HepG2 (cell line): ENCODE results near the gene GYG1. TPM values are rescaled to one million over a fixed set of nuclear protein-coding genes. Genes with fewer than 3 reads are reported as not detected.

Experiments
- ATAC-seq: fragments of 200-7000 bp; cut with Tn5 transposase; 3 replicates; pipeline ENCODE4 v1.9.1; 2020; ENCODE audit warnings: mild to moderate bottlenecking, moderate library complexity
- BruUV-seq: library from RNA; stranded (reverse); fragments of 400-500 nt; replicated peaks from 2 replicates; lab custom pipeline; 2021; lab: Mats Ljungman, UMichigan
- CTCF ChIA-PET: fragments of 300-600 bp; formaldehyde crosslinking; extraction: SDS; loops from one replicate; lab custom pipeline; 2021; ENCODE audit warnings: low total read pairs, inconsistent platforms, low intra/inter-chr PET ratio; lab: Yijun Ruan, JAX
- POLR2A ChIA-PET: fragments of 350-600 bp; sonication (Branson Sonifier 250); formaldehyde crosslinking; loops from one replicate; lab custom pipeline; 2020; ENCODE audit warnings: antibody characterized with exemption, inconsistent platforms; lab: Yijun Ruan, JAX
- DNase-seq: peaks from one replicate; pipeline ENCODE4 v3.0.0-alpha.2; 2015; ENCODE audit warnings: low spot score
- FAIRE-seq: peaks from 3 replicates; lab custom pipeline; 2011; peaks lifted over from hg19 to GRCh38; lab: Jason Lieb, UNC
- H2AFZ ChIP-seq: one replicate; pipeline ENCODE4 v1.6.1; 2011; ENCODE audit warnings: low read length, inconsistent platforms
- H3K27ac ChIP-seq: fragments of 300-600 bp; 3 replicates; pipeline ENCODE4 v1.8.0; 2011; ENCODE audit warnings: mixed run types, mild to moderate bottlenecking, mixed read lengths, low read length, inconsistent platforms; ENCODE audit not compliant: insufficient read depth; ENCODE audit errors: extremely low read length
- H3K27me3 ChIP-seq, 2 experiments: fragments of 200-600 bp in 1 of 2; 2 replicates in 1 of 2; 3 replicates in 1 of 2; pipeline versions ENCODE4 v1.6.0 to v1.8.0; 2011; ENCODE audit warnings: low read length in 2 of 2, mild to moderate bottlenecking in 2 of 2, moderate library complexity in 2 of 2, inconsistent platforms in 1 of 2; ENCODE audit not compliant: insufficient read depth in 2 of 2, control insufficient read depth in 1 of 2
- H3K36me3 ChIP-seq, 2 experiments: fragments of 200-600 bp in 1 of 2; replicated peaks in 1 of 2; 2 replicates in 1 of 2; 3 replicates in 1 of 2; pipeline versions ENCODE4 v1.5.1 to v1.8.0; 2011; ENCODE audit warnings: low read length in 2 of 2, inconsistent platforms in 1 of 2; ENCODE audit not compliant: insufficient read depth in 2 of 2, control insufficient read depth in 1 of 2
- H3K4me1 ChIP-seq: 2 replicates; pipeline ENCODE4 v1.5.1; 2012; ENCODE audit warnings: low read length, inconsistent platforms; ENCODE audit not compliant: insufficient read depth
- H3K4me2 ChIP-seq: 2 replicates; pipeline ENCODE4 v1.6.0; 2011; ENCODE audit warnings: low read depth, low read length, inconsistent platforms
- H3K4me3 ChIP-seq, 3 experiments: fragments of 200-600 bp in 1 of 3; sonication (generic), shearing (Covaris generic) in 1 of 3; replicated peaks in 1 of 3; 2 replicates each; pipeline ENCODE4 v1.5.1; 2011 to 2016; ENCODE audit warnings: low read length in 3 of 3, inconsistent platforms in 2 of 3, low read depth in 2 of 3, mild to moderate bottlenecking in 2 of 3, control low read depth in 1 of 3, mixed read lengths in 1 of 3; ENCODE audit not compliant: insufficient read depth in 1 of 3
- H3K79me2 ChIP-seq: one replicate; pipeline ENCODE4 v1.6.1; 2011; ENCODE audit warnings: low read length, inconsistent platforms; ENCODE audit not compliant: insufficient read depth
- H3K9ac ChIP-seq: 2 replicates; pipeline ENCODE4 v1.6.0; 2011; ENCODE audit warnings: mild to moderate bottlenecking, low read depth, low read length, inconsistent platforms; ENCODE audit not compliant: insufficient read depth
- H3K9me3 ChIP-seq: 2 replicates; pipeline ENCODE4 v1.5.1; 2012; ENCODE audit warnings: mild to moderate bottlenecking, low read length
- H4K20me1 ChIP-seq: 2 replicates; pipeline ENCODE4 v1.6.0; 2011; ENCODE audit warnings: inconsistent platforms, mild to moderate bottlenecking, low read length, moderate library complexity; ENCODE audit not compliant: insufficient read depth
- SRSF9 ChIP-seq: fragments of 200-400 bp; formaldehyde crosslinking; IDR thresholded peaks from 2 replicates; pipeline ENCODE4 v1.6.1; 2018; ENCODE audit warnings: borderline replicate concordance, mild to moderate bottlenecking, low read depth, low read length; ENCODE audit not compliant: insufficient read depth, poor library complexity, severe bottlenecking
- ZNF101 ChIP-seq: sonication (generic); formaldehyde crosslinking; IDR thresholded peaks from 2 replicates; pipeline ENCODE4 v1.4.0; 2020; ENCODE audit warnings: mild to moderate bottlenecking, low read depth, missing genetic modification reagents, borderline replicate concordance
- ZNF17 ChIP-seq: sonication (generic); formaldehyde crosslinking; IDR thresholded peaks from 2 replicates; pipeline ENCODE4 v1.5.0; 2020; ENCODE audit warnings: mild to moderate bottlenecking, missing genetic modification reagents
- ZNF274 ChIP-seq: sonication (generic); formaldehyde crosslinking; IDR thresholded peaks from 2 replicates; pipeline ENCODE4 v1.5.1; 2020; ENCODE audit warnings: mild to moderate bottlenecking, missing genetic modification reagents
- ZNF468 ChIP-seq: sonication (generic); formaldehyde crosslinking; IDR thresholded peaks from 2 replicates; pipeline ENCODE4 v1.8.0; 2022; ENCODE audit warnings: mild to moderate bottlenecking, moderate library complexity, missing genetic modification reagents
- WGBS: methylation state at CpG from one replicate; pipeline ENCODE4 v1.1.6; 2017; ENCODE audit warnings: low lambda C conversion rate; 5-methylcytosine and 5-hydroxymethylcytosine counted together
- in situ Hi-C: cut with HindIII; loops from 2 replicates; pipeline ENCODE4 v1.10.0; 2017; ENCODE audit warnings: low pct_unique_long_range_greater_than_20kb; ENCODE audit not compliant: extremely low pct_ligation_motif_present
- intact Hi-C: fragments of 100-400 bp; cut with micrococcal nuclease; formaldehyde crosslinking; loops from one replicate; pipeline ENCODE4 v1.10.0; 2022; ENCODE audit not compliant: unreplicated experiment
- polyA plus RNA-seq, 8 experiments: library from polyadenylated mRNA; depleted of rRNA in 3 of 8; stranded (reverse) in 7 of 8; unstranded in 1 of 8; fragments of >200 nt; fragmentation: Illumina TruSeq in 4 of 8; extraction: Trizol in 4 of 8; gene quantifications; 2 replicates each; pipeline versions ENCODE4 v1.2.1 to v1.2.3, GENCODE V29; 2011 to 2016; ENCODE audit warnings: low read depth in 4 of 8, missing spikeins in 1 of 8, mixed read lengths in 1 of 8; ENCODE audit not compliant: insufficient read depth in 1 of 8
- total RNA-seq, 5 experiments: library from RNA; depleted of rRNA; stranded (reverse); fragments of >200 nt; fragmentation: Illumina TruSeq; extraction: Trizol; gene quantifications; 2 replicates each; pipeline ENCODE4 v1.2.3, GENCODE V29; 2016; ENCODE audit warnings: low read depth in 1 of 5
- TF ChIP-seq, protein P1 (sequence below): sonication (generic); formaldehyde crosslinking; IDR thresholded peaks from 2 replicates; pipeline ENCODE4 v1.5.0; 2020; ENCODE audit warnings: mild to moderate bottlenecking, missing genetic modification reagents, borderline replicate concordance

GYG1 gene
- total and polyA plus RNA-seq, 2 of the 13 experiments (the other 11 are each of a cell fraction or from before 2014, with no cell fraction given): 15.7 to 28.1 TPM

DNA sequence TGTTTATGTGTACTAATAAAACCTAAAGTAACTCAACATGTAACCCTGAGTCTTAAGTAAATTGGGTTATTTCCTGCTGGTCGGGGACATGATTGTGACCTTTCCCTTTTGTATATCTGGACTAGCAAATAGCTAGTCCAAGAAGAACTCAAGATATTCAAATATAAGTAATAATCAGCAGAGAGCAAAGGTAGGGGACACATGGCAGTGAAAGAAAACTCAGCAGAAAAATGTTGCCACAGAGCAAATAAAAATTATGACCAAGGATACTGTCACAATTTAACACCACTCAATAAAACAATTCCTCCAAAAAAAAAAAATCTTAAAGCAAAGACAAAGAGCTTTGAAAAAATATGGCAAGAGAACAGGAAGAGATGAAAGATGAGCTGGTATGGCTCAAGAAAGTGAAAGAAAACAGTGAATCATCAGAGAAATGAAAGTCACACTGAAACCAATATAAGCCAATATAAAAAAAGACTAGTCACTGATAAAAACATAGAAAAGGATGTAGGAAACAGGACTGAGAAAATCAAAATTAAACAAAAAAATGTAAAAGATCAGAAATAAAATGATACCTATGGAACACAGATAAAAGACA lies 51.5 kb downstream of the GYG1 start:
- Histone ChIP-seq H3K9ac (no peak overlapping the region), H3K27ac (no peak overlapping the region), H3K9me3 (no peaks in the 10 kb centered on the region), H3K4me2 (no peak overlapping the region), H3K4me1 (peaks cover 34% of the 10 kb centered on the region), H3K27me3 (no peaks in the 10 kb centered on the region), H3K36me3 (peaks cover 0 to 19% of the 10 kb centered on the region in 2 experiments; a peak in 3 of 5 replicates), H4K20me1 (no peaks in the 10 kb centered on the region), H3K79me2 (no peaks in the 10 kb centered on the region), H3K4me3 (no peak overlapping the region), H2AFZ (no peak overlapping the region)
- DNase-seq (no peak), FAIRE-seq (no peak), ATAC-seq (no peak)
- in situ Hi-C loops (no loop called here), intact Hi-C loops (no loop called here)
- TF ChIP-seq, protein P1, sequence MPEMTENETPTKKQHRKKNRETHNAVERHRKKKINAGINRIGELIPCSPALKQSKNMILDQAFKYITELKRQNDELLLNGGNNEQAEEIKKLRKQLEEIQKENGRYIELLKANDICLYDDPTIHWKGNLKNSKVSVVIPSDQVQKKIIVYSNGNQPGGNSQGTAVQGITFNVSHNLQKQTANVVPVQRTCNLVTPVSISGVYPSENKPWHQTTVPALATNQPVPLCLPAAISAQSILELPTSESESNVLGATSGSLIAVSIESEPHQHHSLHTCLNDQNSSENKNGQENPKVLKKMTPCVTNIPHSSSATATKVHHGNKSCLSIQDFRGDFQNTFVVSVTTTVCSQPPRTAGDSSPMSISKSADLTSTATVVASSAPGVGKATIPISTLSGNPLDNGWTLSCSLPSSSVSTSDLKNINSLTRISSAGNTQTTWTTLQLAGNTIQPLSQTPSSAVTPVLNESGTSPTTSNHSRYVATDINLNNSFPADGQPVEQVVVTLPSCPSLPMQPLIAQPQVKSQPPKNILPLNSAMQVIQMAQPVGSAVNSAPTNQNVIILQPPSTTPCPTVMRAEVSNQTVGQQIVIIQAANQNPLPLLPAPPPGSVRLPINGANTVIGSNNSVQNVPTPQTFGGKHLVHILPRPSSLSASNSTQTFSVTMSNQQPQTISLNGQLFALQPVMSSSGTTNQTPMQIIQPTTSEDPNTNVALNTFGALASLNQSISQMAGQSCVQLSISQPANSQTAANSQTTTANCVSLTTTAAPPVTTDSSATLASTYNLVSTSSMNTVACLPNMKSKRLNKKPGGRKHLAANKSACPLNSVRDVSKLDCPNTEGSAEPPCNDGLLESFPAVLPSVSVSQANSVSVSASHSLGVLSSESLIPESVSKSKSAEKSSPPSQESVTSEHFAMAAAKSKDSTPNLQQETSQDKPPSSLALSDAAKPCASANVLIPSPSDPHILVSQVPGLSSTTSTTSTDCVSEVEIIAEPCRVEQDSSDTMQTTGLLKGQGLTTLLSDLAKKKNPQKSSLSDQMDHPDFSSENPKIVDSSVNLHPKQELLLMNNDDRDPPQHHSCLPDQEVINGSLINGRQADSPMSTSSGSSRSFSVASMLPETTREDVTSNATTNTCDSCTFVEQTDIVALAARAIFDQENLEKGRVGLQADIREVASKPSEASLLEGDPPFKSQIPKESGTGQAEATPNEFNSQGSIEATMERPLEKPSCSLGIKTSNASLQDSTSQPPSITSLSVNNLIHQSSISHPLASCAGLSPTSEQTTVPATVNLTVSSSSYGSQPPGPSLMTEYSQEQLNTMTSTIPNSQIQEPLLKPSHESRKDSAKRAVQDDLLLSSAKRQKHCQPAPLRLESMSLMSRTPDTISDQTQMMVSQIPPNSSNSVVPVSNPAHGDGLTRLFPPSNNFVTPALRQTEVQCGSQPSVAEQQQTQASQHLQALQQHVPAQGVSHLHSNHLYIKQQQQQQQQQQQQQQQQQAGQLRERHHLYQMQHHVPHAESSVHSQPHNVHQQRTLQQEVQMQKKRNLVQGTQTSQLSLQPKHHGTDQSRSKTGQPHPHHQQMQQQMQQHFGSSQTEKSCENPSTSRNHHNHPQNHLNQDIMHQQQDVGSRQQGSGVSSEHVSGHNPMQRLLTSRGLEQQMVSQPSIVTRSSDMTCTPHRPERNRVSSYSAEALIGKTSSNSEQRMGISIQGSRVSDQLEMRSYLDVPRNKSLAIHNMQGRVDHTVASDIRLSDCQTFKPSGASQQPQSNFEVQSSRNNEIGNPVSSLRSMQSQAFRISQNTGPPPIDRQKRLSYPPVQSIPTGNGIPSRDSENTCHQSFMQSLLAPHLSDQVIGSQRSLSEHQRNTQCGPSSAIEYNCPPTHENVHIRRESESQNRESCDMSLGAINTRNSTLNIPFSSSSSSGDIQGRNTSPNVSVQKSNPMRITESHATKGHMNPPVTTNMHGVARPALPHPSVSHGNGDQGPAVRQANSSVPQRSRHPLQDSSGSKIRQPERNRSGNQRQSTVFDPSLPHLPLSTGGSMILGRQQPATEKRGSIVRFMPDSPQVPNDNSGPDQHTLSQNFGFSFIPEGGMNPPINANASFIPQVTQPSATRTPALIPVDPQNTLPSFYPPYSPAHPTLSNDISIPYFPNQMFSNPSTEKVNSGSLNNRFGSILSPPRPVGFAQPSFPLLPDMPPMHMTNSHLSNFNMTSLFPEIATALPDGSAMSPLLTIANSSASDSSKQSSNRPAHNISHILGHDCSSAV (CRISPR knock-in tag): no peak
- no peak for TF ChIP-seq ZNF274 (CRISPR knock-in tag)
- TF ChIP-seq ZNF101 (CRISPR knock-in tag): no peak
- TF ChIP-seq ZNF17 (CRISPR knock-in tag): no peak
- TF ChIP-seq SRSF9: no peak
- no peak for TF ChIP-seq ZNF468 (CRISPR knock-in tag)
- no TSS peak for BruUV-seq
- 88% methylated on average over 1 of the region's 1 CpG for WGBS
- ChIA-PET POLR2A (no interaction called here), CTCF (no interaction called here)
